Activated naive CD8-positive, alpha-beta T cell treated with anti-CD3 and anti-CD28 coated beads for 36 hours (primary cell): ENCODE data around the gene DNMT3A. TPM values are rescaled to one million over a fixed set of nuclear protein-coding genes. Genes with fewer than 3 reads are reported as not detected.

Experiments
- DNase-seq: peaks from one replicate; pipeline ENCODE4 v3.0.0; 2021
- H3K27ac Mint-ChIP-seq: one replicate; pipeline ENCODE4 v1.8.0; 2022; ENCODE audit warnings: mild to moderate bottlenecking, moderate library complexity, mixed read lengths
- H3K27me3 Mint-ChIP-seq: one replicate; pipeline ENCODE4 v1.8.0; 2022; ENCODE audit warnings: mild to moderate bottlenecking, mixed read lengths
- H3K36me3 Mint-ChIP-seq: one replicate; pipeline ENCODE4 v1.8.0; 2021; ENCODE audit warnings: mild to moderate bottlenecking, mixed read lengths
- H3K4me1 Mint-ChIP-seq: one replicate; pipeline ENCODE4 v1.8.0; 2021; ENCODE audit warnings: mixed read lengths
- H3K4me3 Mint-ChIP-seq: one replicate; pipeline ENCODE4 v1.8.0; 2022; ENCODE audit warnings: mild to moderate bottlenecking, moderate library complexity, mixed read lengths
- H3K9me3 Mint-ChIP-seq: one replicate; pipeline ENCODE4 v1.8.0; 2022; ENCODE audit warnings: mixed read lengths
- total RNA-seq, 2 experiments: library from RNA; stranded (reverse); gene quantifications; one replicate each; pipeline ENCODE4 v1.2.3, GENCODE V29; 2021

The DNMT3A gene
- total RNA-seq, 2 experiments from 2014 or later = 90.7 to 92.2 TPM

DNA sequence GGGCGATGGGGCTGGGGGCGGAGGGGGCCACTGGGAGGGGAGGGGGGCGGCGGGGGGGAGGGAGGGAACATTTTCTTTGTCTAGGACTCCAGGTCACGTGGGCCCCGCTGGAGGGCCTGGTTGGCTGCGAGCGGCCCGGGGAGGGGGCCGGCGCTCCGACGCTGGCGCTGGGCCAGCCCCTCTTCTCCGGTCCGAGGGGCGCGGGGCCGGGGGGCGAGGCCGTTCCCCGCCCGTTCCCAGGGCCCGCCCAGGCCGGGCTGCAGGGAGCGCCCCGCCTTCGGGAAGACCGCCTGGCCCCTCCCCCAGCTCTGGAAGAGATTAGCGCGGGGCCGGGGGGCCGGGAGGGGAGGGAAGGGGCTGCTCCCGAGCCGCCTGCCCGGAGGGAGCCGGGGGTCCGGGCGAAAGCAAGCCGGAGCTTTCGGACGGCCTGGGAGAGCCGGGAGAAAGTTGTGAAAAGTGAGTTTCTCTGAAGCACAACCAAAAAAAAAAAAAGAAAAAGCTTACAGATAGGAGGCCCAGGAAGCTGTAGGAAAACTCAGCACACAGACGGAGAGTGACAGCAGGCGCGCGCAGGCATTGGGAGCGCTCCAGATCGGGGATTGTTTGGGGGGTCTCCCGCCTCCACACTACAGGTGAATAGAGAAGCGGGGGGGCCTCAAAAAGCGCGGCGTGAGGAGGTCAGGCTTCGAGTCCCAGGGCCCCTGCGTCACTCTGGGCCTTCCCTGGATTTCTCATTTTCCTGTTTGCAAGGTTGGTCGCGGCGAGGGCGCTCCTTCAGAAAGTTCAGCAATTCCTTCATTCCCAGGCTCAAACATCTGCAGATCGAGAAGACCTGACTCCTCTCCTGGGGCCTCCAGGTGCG, 89.2 kb downstream of the DNMT3A start:
- Mint-ChIP-seq H3K4me3 (peak overlapping the region; percentile 40), H3K27ac (peak overlapping the region; percentile 77), H3K36me3 (peaks cover 48% of the 10 kb centered on the region), H3K9me3 (no peaks in the 10 kb centered on the region), H3K4me1 (peaks cover 45% of the 10 kb centered on the region), H3K27me3 (no peaks in the 10 kb centered on the region)
- DNase-seq = peak; percentile 61

DNA sequence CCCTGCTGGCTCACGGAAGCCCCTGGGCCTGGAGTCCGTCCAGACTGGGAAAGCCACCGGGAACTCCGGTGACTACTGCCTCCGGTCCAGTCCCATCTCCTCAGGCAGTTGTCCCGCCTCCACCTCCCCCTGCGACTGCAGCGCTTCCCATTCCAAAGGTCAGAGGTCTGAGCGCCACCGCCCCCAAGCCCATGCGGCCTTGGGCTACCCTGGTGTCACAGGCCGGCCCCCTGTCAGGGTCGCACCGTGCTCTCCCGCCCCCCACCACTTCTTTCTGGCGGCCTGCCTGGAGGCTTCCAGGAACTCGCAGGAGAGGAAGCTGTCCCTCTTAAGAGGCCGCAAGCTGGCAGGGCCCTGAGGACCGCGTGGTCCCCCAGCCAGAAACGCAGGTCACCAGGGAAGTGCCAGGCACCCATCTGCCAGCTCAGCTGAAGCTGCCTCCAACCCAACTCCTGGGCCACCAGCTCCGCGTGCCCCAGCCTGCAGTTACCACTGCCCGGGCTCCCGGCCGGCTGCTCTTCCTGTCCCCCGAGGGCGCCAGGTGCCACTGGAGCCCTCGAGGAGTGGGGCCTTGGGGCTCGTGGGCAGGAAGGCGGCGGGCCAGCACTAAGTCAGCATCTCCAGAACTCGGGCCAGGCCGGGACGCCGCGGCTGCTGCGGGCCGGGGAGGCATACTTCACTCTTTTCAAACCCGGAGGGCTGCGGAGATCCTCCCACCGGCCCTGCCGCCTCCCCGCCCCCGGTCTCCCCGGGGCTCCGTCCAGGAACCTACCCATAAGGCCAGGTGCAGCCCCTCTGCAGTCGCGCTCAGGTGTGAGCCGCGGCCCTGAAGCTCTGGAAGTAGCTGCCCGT, 90.1 kb downstream of the DNMT3A start:
- H3K27ac Mint-ChIP-seq = peak overlapping the region; percentile 92
- H3K4me1 Mint-ChIP-seq = peaks cover 45% of the 10 kb centered on the region
- peak overlapping the region; percentile 88 for H3K4me3 Mint-ChIP-seq
- H3K9me3 Mint-ChIP-seq = no peaks in the 10 kb centered on the region
- no peaks in the 10 kb centered on the region for H3K27me3 Mint-ChIP-seq
- DNase-seq = peak; percentile 60
- H3K36me3 Mint-ChIP-seq = peaks cover 50% of the 10 kb centered on the region

DNA sequence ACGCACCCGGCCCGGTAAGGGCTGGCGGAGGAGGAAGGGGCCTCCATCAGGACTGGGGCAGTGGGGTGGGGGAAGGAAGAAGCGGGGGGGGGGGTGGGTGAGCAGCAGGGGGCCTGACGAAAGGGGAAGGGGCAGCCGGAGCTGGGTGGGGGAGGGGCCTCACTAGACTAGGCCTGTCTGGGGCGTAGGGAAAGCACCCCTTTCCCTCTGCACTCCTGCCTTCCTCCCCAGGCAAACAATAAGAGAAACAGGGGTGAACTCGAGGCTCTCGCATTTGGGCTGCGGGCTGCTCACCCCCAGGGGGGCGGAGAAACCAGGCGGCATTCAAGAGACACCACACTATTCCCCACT, 90.7 kb downstream of the DNMT3A start:
- no peak for DNase-seq
- Mint-ChIP-seq H3K9me3 (no peaks in the 10 kb centered on the region), H3K4me3 (peak overlapping the region; percentile 88), H3K27ac (peak overlapping the region; percentile 92), H3K36me3 (peaks cover 46% of the 10 kb centered on the region), H3K4me1 (peaks cover 41% of the 10 kb centered on the region), H3K27me3 (no peaks in the 10 kb centered on the region)

DNA sequence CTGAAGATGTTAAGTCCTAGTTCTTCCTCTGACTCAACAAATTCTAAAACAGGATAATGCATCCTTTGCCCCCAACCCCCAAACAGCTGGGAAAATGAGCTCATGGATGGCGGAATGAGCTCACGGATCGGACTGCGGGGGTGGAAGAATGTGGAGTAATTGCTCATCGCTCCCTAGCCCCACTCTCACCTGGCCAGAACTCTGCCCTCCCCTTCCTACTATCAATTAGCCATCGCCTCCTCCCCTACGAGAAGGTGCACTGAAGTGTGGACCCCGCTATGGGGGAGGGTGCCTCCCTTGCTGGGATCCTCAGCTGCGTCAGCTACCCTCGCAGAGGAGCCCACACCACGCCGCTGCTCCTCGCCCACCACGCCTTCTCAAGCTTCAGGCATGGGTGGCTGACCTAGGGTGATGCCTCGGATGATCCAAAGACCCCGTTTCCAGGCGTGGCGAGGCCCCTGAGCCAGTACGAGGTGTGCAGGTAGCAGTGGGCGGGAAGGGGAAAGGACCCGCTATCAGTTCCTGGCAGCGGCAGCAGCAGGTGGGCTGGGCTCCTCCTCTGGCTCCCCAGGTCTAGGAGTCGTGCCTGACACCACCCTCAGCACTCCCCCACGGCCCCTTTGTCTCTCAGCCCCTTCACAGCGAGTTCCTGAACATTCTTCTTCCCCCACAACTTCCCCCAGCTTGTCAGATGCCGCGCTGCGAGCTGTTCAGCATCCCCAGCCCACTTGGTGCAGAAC, 91.2 kb downstream of the DNMT3A start:
- Mint-ChIP-seq H3K36me3 (peaks cover 43% of the 10 kb centered on the region), H3K4me1 (peaks cover 36% of the 10 kb centered on the region)

DNA sequence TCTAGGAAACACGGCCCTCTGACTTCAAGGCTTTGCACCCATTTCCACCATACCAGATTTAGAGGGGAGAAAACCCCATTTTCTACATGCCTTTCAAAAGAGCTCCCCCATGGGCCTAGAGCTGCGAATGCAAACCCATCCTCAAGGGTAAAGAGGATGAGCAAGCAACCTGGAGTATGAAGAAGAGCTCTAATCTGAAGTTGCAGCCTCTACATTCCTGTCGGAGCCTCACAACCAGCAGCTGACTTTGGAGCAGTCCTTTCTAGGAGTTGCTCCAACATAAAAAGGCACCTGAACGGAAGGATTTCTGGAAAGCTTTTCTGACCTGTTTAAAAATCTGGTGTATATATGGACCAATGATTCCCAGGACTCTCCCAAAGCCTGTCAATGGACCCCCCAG, 91.9 kb downstream of the DNMT3A start:
- Mint-ChIP-seq H3K36me3 (peaks cover 43% of the 10 kb centered on the region), H3K4me1 (peaks cover 32% of the 10 kb centered on the region), H3K27ac (peak overlapping the region; percentile 92), H3K4me3 (peak overlapping the region; percentile 88), H3K27me3 (no peaks in the 10 kb centered on the region), H3K9me3 (no peaks in the 10 kb centered on the region)
- DNase-seq = no peak

More for the DNA sequence above, 91.2 kb downstream of the DNMT3A start:
- H3K9me3 Mint-ChIP-seq = no peaks in the 10 kb centered on the region
- H3K27ac Mint-ChIP-seq = peak overlapping the region; percentile 92
- no peaks in the 10 kb centered on the region for H3K27me3 Mint-ChIP-seq
- peak overlapping the region; percentile 88 for H3K4me3 Mint-ChIP-seq
- peak; percentile 51 for DNase-seq

DNA sequence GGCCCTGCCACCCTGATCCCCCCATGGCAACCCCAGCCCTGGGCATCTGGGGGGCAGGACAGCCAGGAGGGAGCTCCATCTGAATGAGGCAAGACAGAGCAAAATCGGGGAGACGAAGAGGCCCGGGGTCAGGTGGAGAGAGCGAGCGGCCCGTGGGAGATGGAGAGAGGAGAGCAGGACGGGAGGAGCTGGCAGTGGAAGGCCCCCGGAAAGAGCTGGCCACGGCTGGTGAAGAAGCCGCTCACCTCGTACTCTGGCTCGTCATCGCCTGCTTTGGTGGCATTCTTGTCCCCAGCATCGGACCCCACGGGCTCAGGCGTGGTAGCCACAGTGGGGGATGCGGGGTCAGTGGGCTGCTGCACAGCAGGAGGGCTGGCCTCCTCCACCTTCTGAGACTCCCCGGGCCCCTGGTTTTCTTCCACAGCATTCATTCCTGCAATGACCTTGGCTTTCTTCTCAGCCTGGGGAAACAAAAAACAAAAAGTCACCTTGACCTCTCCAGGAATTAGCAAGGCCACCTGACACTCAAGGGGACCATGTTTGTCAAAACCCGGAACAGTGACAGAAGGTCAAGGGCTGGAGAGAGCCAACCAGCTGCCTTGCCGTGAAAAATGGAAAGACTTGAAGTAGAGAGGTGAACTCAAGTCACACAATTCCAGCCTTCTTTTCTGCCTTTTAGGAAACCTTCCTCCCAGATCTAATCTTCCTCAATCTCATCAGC, 93.8 kb downstream of the DNMT3A start:
- H3K4me3 Mint-ChIP-seq = no peak overlapping the region
- no peaks in the 10 kb centered on the region for H3K9me3 Mint-ChIP-seq
- H3K36me3 Mint-ChIP-seq = peaks cover 28% of the 10 kb centered on the region
- H3K27ac Mint-ChIP-seq = peak overlapping the region; percentile 56
- peaks cover 24% of the 10 kb centered on the region for H3K4me1 Mint-ChIP-seq
- DNase-seq = no peak
- no peaks in the 10 kb centered on the region for H3K27me3 Mint-ChIP-seq

DNA sequence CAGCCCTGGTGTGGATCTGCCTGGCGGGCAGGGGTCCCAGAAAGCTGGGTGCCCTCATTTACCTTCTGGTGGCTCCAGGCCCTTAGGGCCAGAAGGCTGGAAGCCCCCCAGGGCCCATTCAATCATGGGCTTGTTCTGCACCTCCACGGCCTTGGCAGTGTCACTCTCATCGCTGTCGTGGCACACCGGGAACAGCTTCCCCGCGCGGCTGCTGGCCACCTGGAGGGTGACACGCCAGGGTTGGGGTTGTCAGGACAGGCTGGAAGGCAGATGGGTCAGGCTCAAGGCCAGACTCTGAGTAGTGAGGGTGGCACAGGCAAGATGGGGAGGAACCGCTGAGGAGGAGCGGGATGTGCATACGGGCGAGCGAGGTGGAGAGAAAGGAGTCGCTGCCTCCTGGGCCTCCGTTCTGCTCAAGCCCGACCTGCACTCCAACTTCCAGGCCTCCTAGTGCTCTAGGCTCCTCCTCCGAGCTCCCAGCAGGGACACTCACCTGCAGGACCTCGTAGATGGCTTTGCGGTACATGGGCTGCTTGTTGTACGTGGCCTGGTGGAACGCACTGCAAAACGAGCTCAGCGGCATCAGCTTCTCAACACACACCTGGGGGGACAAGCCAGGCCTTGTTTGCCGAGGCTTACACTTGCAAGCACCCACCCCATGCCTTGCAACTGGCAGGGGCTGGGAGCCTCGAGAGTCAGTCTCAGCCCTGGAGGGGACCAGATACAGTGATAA, 95.0 kb downstream of the DNMT3A start:
- Mint-ChIP-seq H3K9me3 (no peaks in the 10 kb centered on the region), H3K36me3 (peaks cover 30% of the 10 kb centered on the region), H3K27me3 (no peaks in the 10 kb centered on the region), H3K4me1 (peaks cover 21% of the 10 kb centered on the region), H3K4me3 (peak overlapping the region; percentile 53), H3K27ac (no peak overlapping the region)
- no peak for DNase-seq

DNA sequence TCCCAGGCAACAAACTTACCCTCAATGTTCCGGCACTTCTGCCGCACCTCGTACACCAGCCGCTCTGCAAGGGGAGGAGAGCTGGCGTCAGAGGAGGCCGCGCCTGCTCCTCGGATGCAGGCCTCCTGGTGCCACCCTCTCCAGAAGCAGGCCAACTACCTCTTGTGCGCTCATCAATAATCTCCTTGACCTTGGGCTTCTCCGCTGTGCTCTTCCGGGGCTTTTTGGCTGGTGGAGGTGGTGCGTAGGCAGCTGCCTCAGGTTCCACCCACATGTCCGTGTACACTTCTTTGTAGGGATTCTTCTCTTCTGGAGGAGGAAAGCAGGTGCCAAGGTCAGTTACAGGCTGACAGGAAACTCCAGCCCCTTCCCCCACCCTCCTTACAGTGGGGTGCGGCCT, 95.7 kb downstream of the DNMT3A start:
- H3K9me3 Mint-ChIP-seq = no peaks in the 10 kb centered on the region
- H3K4me1 Mint-ChIP-seq = peaks cover 18% of the 10 kb centered on the region
- H3K27ac Mint-ChIP-seq = no peak overlapping the region
- H3K36me3 Mint-ChIP-seq = peaks cover 30% of the 10 kb centered on the region
- H3K4me3 Mint-ChIP-seq = no peak overlapping the region
- H3K27me3 Mint-ChIP-seq = no peaks in the 10 kb centered on the region
- DNase-seq = no peak

DNA sequence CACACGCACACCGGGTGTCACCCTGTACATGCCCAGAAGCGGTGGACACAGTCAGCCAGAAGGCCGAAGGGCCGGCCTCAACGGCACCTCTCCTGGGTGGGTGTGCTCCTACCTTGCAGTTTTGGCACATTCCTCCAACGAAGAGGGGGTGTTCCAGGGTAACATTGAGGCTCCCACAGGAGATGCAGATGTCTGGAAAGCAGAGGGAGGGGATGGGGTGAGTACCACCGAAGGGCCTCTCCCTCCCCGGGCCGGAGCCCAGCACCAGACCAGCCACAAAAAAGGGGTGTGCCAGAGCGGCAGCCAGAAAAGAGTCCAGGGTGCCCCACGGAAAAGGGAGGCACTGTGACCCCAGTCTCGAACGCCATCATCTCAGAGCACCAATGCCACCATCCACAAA, 96.6 kb downstream of the DNMT3A start:
- no peak overlapping the region for H3K4me3 Mint-ChIP-seq

DNA sequence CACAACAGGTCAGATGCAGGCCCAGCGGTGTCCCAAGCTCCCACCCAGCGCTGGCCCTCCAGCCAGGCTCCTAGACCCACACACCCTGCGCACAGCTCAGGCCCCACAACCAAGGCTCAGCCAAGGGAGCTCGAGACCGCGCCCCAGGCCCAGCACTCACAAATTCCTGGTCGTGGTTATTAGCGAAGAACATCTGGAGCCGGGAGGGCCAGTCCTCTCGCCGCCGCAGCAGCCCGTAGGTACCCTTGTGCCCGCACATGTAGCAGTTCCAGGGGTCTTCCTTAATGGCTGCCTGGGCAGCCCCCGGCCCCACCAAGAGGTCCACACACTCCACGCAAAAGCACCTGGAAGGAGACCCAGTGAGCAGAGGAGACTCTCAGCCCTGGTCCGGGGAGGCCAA, 97.7 kb downstream of the DNMT3A start:
- Mint-ChIP-seq H3K4me3 (no peak overlapping the region), H3K9me3 (no peaks in the 10 kb centered on the region), H3K4me1 (no peaks in the 10 kb centered on the region), H3K36me3 (peaks cover 26% of the 10 kb centered on the region), H3K27ac (no peak overlapping the region), H3K27me3 (no peaks in the 10 kb centered on the region)
- no peak for DNase-seq

More for the DNA sequence above, 96.6 kb downstream of the DNMT3A start:
- Mint-ChIP-seq H3K27me3 (no peaks in the 10 kb centered on the region), H3K9me3 (no peaks in the 10 kb centered on the region), H3K27ac (no peak overlapping the region), H3K4me1 (peaks cover 10% of the 10 kb centered on the region), H3K36me3 (peaks cover 30% of the 10 kb centered on the region)
- no peak for DNase-seq

DNA sequence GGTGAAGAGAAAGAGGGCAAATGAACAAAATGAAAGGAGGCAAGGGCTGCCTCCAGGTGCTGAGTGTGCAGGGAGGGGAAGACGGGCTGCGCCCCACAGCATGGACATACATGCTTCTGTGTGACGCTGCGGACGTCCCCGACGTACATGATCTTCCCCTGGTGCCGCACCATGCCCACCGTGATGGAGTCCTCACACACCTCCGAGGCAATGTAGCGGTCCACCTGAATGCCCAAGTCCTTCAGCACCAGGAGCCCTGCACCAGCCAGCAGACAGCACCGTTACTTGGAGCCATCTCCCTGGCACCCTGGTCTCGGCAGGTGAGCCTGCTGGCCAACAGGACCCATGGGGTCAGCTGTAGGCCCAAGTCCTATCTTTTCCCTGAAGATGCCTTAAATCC, 100.3 kb downstream of the DNMT3A start:
- no peak overlapping the region for H3K27ac Mint-ChIP-seq
- no peak overlapping the region for H3K4me3 Mint-ChIP-seq
- H3K4me1 Mint-ChIP-seq = no peaks in the 10 kb centered on the region
- H3K36me3 Mint-ChIP-seq = peaks cover 20% of the 10 kb centered on the region
- H3K27me3 Mint-ChIP-seq = no peaks in the 10 kb centered on the region
- DNase-seq = no peak
- H3K9me3 Mint-ChIP-seq = no peaks in the 10 kb centered on the region

DNA sequence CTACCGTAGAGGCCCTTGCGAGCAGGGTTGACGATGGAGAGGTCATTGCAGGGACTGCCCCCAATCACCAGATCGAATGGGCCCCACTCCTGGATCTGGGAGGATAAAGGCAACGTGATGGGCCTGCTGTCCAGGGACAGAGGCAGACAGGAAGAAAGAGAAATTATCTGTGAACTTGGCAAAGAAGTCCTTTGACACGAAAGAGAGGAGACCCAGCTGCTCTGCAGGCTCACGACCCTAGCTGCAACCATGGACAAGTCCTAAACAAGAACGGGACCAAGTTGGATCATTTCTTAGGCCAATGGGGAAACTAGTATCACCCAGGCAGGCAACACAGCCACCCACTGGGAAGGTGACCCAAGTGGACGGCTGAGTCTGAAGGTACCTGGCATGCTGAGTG, 101.1 kb downstream of the DNMT3A start:
- H3K9me3 Mint-ChIP-seq = no peaks in the 10 kb centered on the region
- H3K4me3 Mint-ChIP-seq = no peak overlapping the region
- H3K27ac Mint-ChIP-seq = no peak overlapping the region
- H3K36me3 Mint-ChIP-seq = peaks cover 22% of the 10 kb centered on the region
- H3K4me1 Mint-ChIP-seq = no peaks in the 10 kb centered on the region
- DNase-seq = no peak
- H3K27me3 Mint-ChIP-seq = no peaks in the 10 kb centered on the region

DNA sequence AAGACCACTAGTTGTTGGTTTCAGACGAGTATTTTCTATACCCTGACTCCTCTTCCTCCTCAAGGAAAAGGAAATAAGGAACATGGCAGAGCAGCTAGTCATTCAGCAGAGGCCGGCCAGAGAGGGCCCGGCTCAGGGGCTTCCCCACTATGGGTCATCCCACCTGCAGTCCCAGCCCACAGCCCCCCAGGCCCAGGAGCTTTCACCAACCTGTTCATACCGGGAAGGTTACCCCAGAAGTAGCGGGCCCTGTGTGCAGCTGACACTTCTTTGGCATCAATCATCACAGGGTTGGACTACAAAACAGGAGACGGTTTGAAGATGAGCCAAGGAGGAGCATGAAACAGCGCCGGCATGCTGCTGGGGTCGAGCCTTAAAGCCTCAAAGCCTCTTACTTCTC, 102.8 kb downstream of the DNMT3A start:
- Mint-ChIP-seq H3K27ac (no peak overlapping the region), H3K4me1 (no peaks in the 10 kb centered on the region), H3K27me3 (no peaks in the 10 kb centered on the region)

DNA sequence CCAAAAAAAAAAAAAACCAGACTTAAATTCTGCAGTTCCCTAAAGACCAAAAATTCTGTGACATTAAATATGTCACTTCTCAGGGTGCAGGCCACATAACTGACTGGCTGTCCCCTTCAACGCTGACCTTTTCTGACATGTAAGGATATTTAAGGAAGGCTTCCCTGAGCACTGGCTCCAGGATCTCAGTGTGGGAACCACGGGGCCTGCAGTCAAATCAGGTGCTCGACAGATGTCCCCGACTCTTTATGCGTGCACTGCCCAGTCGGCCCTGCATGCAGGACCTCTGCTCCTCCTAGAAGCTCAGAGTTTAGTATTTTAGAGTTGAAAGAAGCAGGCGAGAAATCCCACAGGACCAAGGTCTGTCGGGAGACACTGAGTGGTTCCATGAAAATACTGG, 104.0 kb downstream of the DNMT3A start:
- Mint-ChIP-seq H3K9me3 (no peaks in the 10 kb centered on the region), H3K4me3 (no peak overlapping the region), H3K27ac (no peak overlapping the region), H3K36me3 (peaks cover 28% of the 10 kb centered on the region), H3K4me1 (no peaks in the 10 kb centered on the region), H3K27me3 (no peaks in the 10 kb centered on the region)
- no peak for DNase-seq

More for the DNA sequence above, 102.8 kb downstream of the DNMT3A start:
- Mint-ChIP-seq H3K4me3 (no peak overlapping the region), H3K36me3 (peaks cover 26% of the 10 kb centered on the region), H3K9me3 (no peaks in the 10 kb centered on the region)
- DNase-seq = no peak
